Thoracic aorta (tissue), 2 donors: Measurements from ENCODE around the gene SNRNP25. TPM values are rescaled to one million over a fixed set of nuclear protein-coding genes. Genes with fewer than 3 reads are reported as not detected.
A peak's percentile ranks its signal among the peaks of the same experiment; 100 is the strongest.

ENCODE experiments used
- ATAC-seq: fragments of 150-250 bp; one replicate; pipeline ENCODE4 v1.8.0; 2017; ENCODE audit warnings: low read depth; ENCODE audit not compliant: insufficient number of reproducible peaks, low FRiP score
- DNase-seq: peaks from one replicate; pipeline ENCODE4 v3.0.0-alpha.2; 2020; ENCODE audit warnings: low spot score
- H3K27ac ChIP-seq, 2 donors: fragments of 200-600 bp; sonication (generic); 1 replicate in 1 of 2; 2 replicates in 1 of 2; pipeline ENCODE4 v1.5.1; 2016; ENCODE audit warnings: mild to moderate bottlenecking in 2 of 2, moderate library complexity in 2 of 2
- H3K27me3 ChIP-seq: fragments of 200-600 bp; sonication (generic); replicated peaks from 2 replicates; pipeline ENCODE4 v1.6.0; 2016; ENCODE audit warnings: mild to moderate bottlenecking; ENCODE audit not compliant: insufficient read depth
- H3K36me3 ChIP-seq: fragments of 200-600 bp; sonication (generic); one replicate; pipeline ENCODE4 v1.5.1; 2016
- H3K4me1 ChIP-seq, 2 donors: fragments of 200-600 bp; sonication (generic); 1 replicate in 1 of 2; 2 replicates in 1 of 2; pipeline versions ENCODE4 v1.5.1 to v1.6.0; 2016; ENCODE audit warnings: low read depth in 2 of 2, mild to moderate bottlenecking in 1 of 2; ENCODE audit not compliant: control insufficient read depth in 1 of 2
- H3K4me3 ChIP-seq: fragments of 200-600 bp; sonication (generic); 2 replicates; pipeline ENCODE4 v1.5.1; 2016; ENCODE audit warnings: mild to moderate bottlenecking
- H3K9me3 ChIP-seq: fragments of 200-600 bp; sonication (generic); 2 replicates; pipeline ENCODE4 v1.5.1; 2016
- CTCF ChIP-seq: fragments of 200-600 bp; sonication (generic); IDR thresholded peaks from one replicate; pipeline ENCODE4 v1.5.1; 2019; ENCODE audit warnings: antibody characterized with exemption
- total RNA-seq, 2 donors: library from RNA; depleted of rRNA; stranded (reverse); fragments of >200 nt; gene quantifications; one replicate each; pipeline versions ENCODE4 v1.1.0 to v1.2.3, GENCODE V29; 2016

Gene SNRNP25
- total RNA-seq, 2 donors from 2014 or later, result 6.1 to 16.4 TPM

GRCh38 chr16:84718-85406 lies 31.2 kb downstream of the SNRNP25 start:
- no peak for TF ChIP-seq CTCF
- Histone ChIP-seq H3K9me3 (no peaks in the 10 kb centered on the region), H3K27ac (peak overlapping the region; percentile 80 to 83), H3K27me3 (no peaks in the 10 kb centered on the region), H3K36me3 (peaks cover 37% of the 10 kb centered on the region), H3K4me1 (peaks cover 18 to 55% of the 10 kb centered on the region in 2 donors), H3K4me3 (no peak overlapping the region)
- ATAC-seq (peak; percentile 89), DNase-seq (peak; percentile 79)

- TF ChIP-seq CTCF, result no peak
- Histone ChIP-seq H3K36me3 (peaks cover 39% of the 10 kb centered on the region), H3K27me3 (no peaks in the 10 kb centered on the region), H3K4me1 (peaks cover 17 to 52% of the 10 kb centered on the region in 2 donors), H3K27ac (peak overlapping the region; percentile 80 to 83), H3K4me3 (no peak overlapping the region), H3K9me3 (no peaks in the 10 kb centered on the region)
- DNase-seq, result no peak
- ATAC-seq, result no peak
These were observed 31.8 kb downstream of the SNRNP25 start for GRCh38 chr16:85407-85782.

GRCh38 chr16:85865-86264 lies 32.2 kb downstream of the SNRNP25 start:
- no peaks in the 10 kb centered on the region for H3K27me3 ChIP-seq
- peaks cover 17 to 51% of the 10 kb centered on the region in 2 donors for H3K4me1 ChIP-seq
- H3K4me3 ChIP-seq, result no peak overlapping the region
- H3K36me3 ChIP-seq, result peaks cover 41% of the 10 kb centered on the region
- no peak for DNase-seq
- no peak for ATAC-seq
- TF ChIP-seq CTCF, result no peak
- H3K27ac ChIP-seq, result peak overlapping the region; percentile 80 to 83
- H3K9me3 ChIP-seq, result no peaks in the 10 kb centered on the region

GRCh38 chr16:86483-86952 lies 32.9 kb downstream of the SNRNP25 start:
- peaks cover 41% of the 10 kb centered on the region for H3K36me3 ChIP-seq
- no peaks in the 10 kb centered on the region for H3K27me3 ChIP-seq
- peak overlapping the region; percentile 80 to 83 for H3K27ac ChIP-seq
- H3K9me3 ChIP-seq, result no peaks in the 10 kb centered on the region
- peaks cover 17 to 54% of the 10 kb centered on the region in 2 donors for H3K4me1 ChIP-seq
- no peak for DNase-seq
- TF ChIP-seq CTCF, result no peak
- no peak for ATAC-seq
- no peak overlapping the region for H3K4me3 ChIP-seq

- Histone ChIP-seq H3K9me3 (no peaks in the 10 kb centered on the region), H3K36me3 (peaks cover 41% of the 10 kb centered on the region), H3K4me1 (peaks cover 15 to 46% of the 10 kb centered on the region in 2 donors), H3K27me3 (no peaks in the 10 kb centered on the region), H3K27ac (no peak overlapping the region), H3K4me3 (no peak overlapping the region)
- no peak for TF ChIP-seq CTCF
- no peak for DNase-seq
- ATAC-seq, result no peak
These were observed 35.0 kb downstream of the SNRNP25 start for GRCh38 chr16:88613-89012.
